Fibroblast of pulmonary artery (primary cell): ENCODE data around the gene UQCC5.
A peak's percentile ranks its signal among the peaks of the same experiment; 100 is the strongest.

Experiments used
- DNase-seq: peaks from one replicate; pipeline ENCODE4 v3.0.0-alpha.2; 2010; ENCODE audit warnings: low read depth
- H3K4me3 ChIP-seq: replicated peaks from 2 replicates; pipeline ENCODE4 v1.5.1; 2011; ENCODE audit warnings: low read depth, mild to moderate bottlenecking, control low read depth, low read length, moderate library complexity
- CTCF ChIP-seq: IDR thresholded peaks from 2 replicates; pipeline ENCODE4 v1.5.1; 2011; ENCODE audit warnings: mild to moderate bottlenecking, control low read depth, low read length, inconsistent platforms; ENCODE audit errors: missing control alignments

UQCC5 gene

GRCh38 chr3:52495777-52496602 is 40.4 kb upstream of the UQCC5 start:
- no peak overlapping the region for H3K4me3 ChIP-seq
- TF ChIP-seq CTCF = no peak
- peak; percentile 52 for DNase-seq

GRCh38 chr3:52498137-52499054 is 38.0 kb upstream of the UQCC5 start:
- DNase-seq = peak; percentile 60

GRCh38 chr3:52501046-52501445 is 35.4 kb upstream of the UQCC5 start:
- TF ChIP-seq CTCF = no peak
- no peak for DNase-seq
- H3K4me3 ChIP-seq = no peak overlapping the region

More at GRCh38 chr3:52498137-52499054, 38.0 kb upstream of the UQCC5 start:
- TF ChIP-seq CTCF = no peak
- no peak overlapping the region for H3K4me3 ChIP-seq

- no peak for DNase-seq
- no peak for TF ChIP-seq CTCF
- H3K4me3 ChIP-seq = no peak overlapping the region
Measured at GRCh38 chr3:52502001-52502400, 34.4 kb upstream of the UQCC5 start.

- no peak overlapping the region for H3K4me3 ChIP-seq
- DNase-seq = no peak
- no peak for TF ChIP-seq CTCF
Measured at GRCh38 chr3:52502808-52503350, 33.5 kb upstream of the UQCC5 start.

- DNase-seq = no peak
- TF ChIP-seq CTCF = no peak
- H3K4me3 ChIP-seq = no peak overlapping the region
Measured at GRCh38 chr3:52503788-52504424, 32.5 kb upstream of the UQCC5 start.
